SU-DHL-6 (cell line): ENCODE results near the gene ACADS.
A peak's percentile ranks its signal among the peaks of the same experiment; 100 is the strongest.

ENCODE experiments used
- H2AFZ ChIP-seq: fragments of 200-600 bp; sonication (generic); 2 replicates; pipeline ENCODE4 v1.6.1; 2014; ENCODE audit warnings: low read depth, mild to moderate bottlenecking, moderate library complexity, mixed read lengths, antibody characterized with exemption, low read length; ENCODE audit not compliant: severe bottlenecking
- H3F3A ChIP-seq: fragments of 200-600 bp; shearing (Covaris generic); 2 replicates; pipeline ENCODE4 v1.6.0; 2016; ENCODE audit warnings: antibody characterized with exemption, mild to moderate bottlenecking; ENCODE audit not compliant: insufficient read depth
- H3K27ac ChIP-seq: fragments of 200-600 bp; sonication (generic); 2 replicates; pipeline ENCODE4 v1.5.1; 2016; ENCODE audit warnings: low read depth, mild to moderate bottlenecking, low read length, moderate library complexity, mixed read lengths
- H3K27me3 ChIP-seq: fragments of 200-600 bp; sonication (generic), shearing (Covaris generic); 2 replicates; pipeline ENCODE4 v1.6.0; 2014; ENCODE audit warnings: mild to moderate bottlenecking, low read length
- H3K36me3 ChIP-seq: fragments of 200-600 bp; sonication (generic); 2 replicates; pipeline ENCODE4 v1.6.1; 2014; ENCODE audit warnings: mild to moderate bottlenecking, low read length, mixed read lengths
- H3K4me2 ChIP-seq: fragments of 300-600, 200-600 bp; shearing (Covaris generic), sonication (generic); 2 replicates; pipeline ENCODE4 v1.6.0; 2014; ENCODE audit warnings: low read length, low read depth, mild to moderate bottlenecking; ENCODE audit not compliant: poor library complexity, severe bottlenecking
- H3K4me3 ChIP-seq: fragments of 200-600 bp; sonication (generic); 2 replicates; pipeline ENCODE4 v1.5.1; 2014; ENCODE audit warnings: antibody characterized with exemption, low read length, mild to moderate bottlenecking, mixed read lengths; ENCODE audit not compliant: insufficient read depth, poor library complexity, severe bottlenecking
- H3K79me2 ChIP-seq: fragments of 200-600 bp; sonication (generic); 2 replicates; pipeline ENCODE4 v1.6.1; 2014; ENCODE audit warnings: mild to moderate bottlenecking, low read length, moderate library complexity; ENCODE audit not compliant: insufficient read depth
- H3K9ac ChIP-seq: fragments of 200-600 bp; sonication (generic); 2 replicates; pipeline ENCODE4 v1.7.0; 2014; ENCODE audit warnings: mild to moderate bottlenecking, low read length
- H3K9me2 ChIP-seq: fragments of 200-600 bp; sonication (generic); replicated peaks from 2 replicates; pipeline ENCODE4 v1.6.1; 2014; ENCODE audit warnings: low read length; ENCODE audit not compliant: insufficient read depth
- H3K9me3 ChIP-seq: fragments of 200-600 bp; sonication (generic); 2 replicates; pipeline ENCODE4 v1.6.1; 2014; ENCODE audit warnings: low read length, mixed read lengths; ENCODE audit not compliant: insufficient read depth
- H4K20me1 ChIP-seq: fragments of 200-600 bp; sonication (generic); 2 replicates; pipeline ENCODE4 v1.6.1; 2014; ENCODE audit warnings: low read depth, mild to moderate bottlenecking, antibody characterized with exemption, low read length, moderate library complexity, mixed read lengths
- CTCF ChIP-seq: fragments of 200-600 bp; sonication (generic); IDR thresholded peaks from one replicate; pipeline ENCODE4 v1.5.1; 2017; ENCODE audit warnings: antibody characterized with exemption, mild to moderate bottlenecking, low read length, moderate library complexity; ENCODE audit not compliant: insufficient read depth, poor library complexity, severe bottlenecking
- EZH2phosphoT487 ChIP-seq: fragments of 200-600 bp; sonication (generic), shearing (Covaris generic); conservative IDR thresholded peaks from 2 replicates; pipeline ENCODE4 v1.6.1; 2018; ENCODE audit warnings: mild to moderate bottlenecking, antibody characterized with exemption, low read length, moderate library complexity, mixed read lengths

The ACADS gene

GRCh38 chr12:120688527-120689071 is 37.0 kb upstream of the ACADS start:
- TF ChIP-seq EZH2phosphoT487 (no peak), CTCF (no peak)
- Histone ChIP-seq H3K9ac (peak overlapping the region; percentile 81), H2AFZ (no peak overlapping the region), H4K20me1 (no peaks in the 10 kb centered on the region), H3K36me3 (no peaks in the 10 kb centered on the region), H3K79me2 (peaks cover 64% of the 10 kb centered on the region), H3K27ac (no peak overlapping the region), H3K27me3 (no peaks in the 10 kb centered on the region), H3K4me2 (peak overlapping the region; percentile 80), H3F3A (peaks cover 18% of the 10 kb centered on the region), H3K4me3 (peak overlapping the region; percentile 85), H3K9me2 (no peaks in the 10 kb centered on the region), H3K9me3 (no peaks in the 10 kb centered on the region)

GRCh38 chr12:120689397-120690082 is 36.1 kb upstream of the ACADS start:
- Histone ChIP-seq H3K27me3 (no peaks in the 10 kb centered on the region), H3K79me2 (peaks cover 64% of the 10 kb centered on the region), H3K36me3 (peaks cover 3% of the 10 kb centered on the region; the same call in 1 of the 2 replicates), H3K9me3 (no peaks in the 10 kb centered on the region), H3F3A (peaks cover 14% of the 10 kb centered on the region), H4K20me1 (no peaks in the 10 kb centered on the region), H3K4me3 (no peak overlapping the region), H2AFZ (no peak overlapping the region), H3K9me2 (no peaks in the 10 kb centered on the region), H3K27ac (no peak overlapping the region), H3K9ac (peak overlapping the region; percentile 81; the same call in 1 of the 2 replicates), H3K4me2 (peak overlapping the region; percentile 80)
- TF ChIP-seq EZH2phosphoT487 = no peak
- no peak for TF ChIP-seq CTCF

GRCh38 chr12:120690083-120690450 is 35.6 kb upstream of the ACADS start:
- H3K9ac ChIP-seq = no peak overlapping the region
- no peak overlapping the region for H3K27ac ChIP-seq
- peaks cover 64% of the 10 kb centered on the region for H3K79me2 ChIP-seq
- H3K27me3 ChIP-seq = no peaks in the 10 kb centered on the region
- TF ChIP-seq CTCF = no peak
- no peak for TF ChIP-seq EZH2phosphoT487
- no peaks in the 10 kb centered on the region for H3K9me2 ChIP-seq
- peak overlapping the region; percentile 80 for H3K4me2 ChIP-seq
- H3K36me3 ChIP-seq = peaks cover 7% of the 10 kb centered on the region; the same call in 1 of the 2 replicates
- no peaks in the 10 kb centered on the region for H3K9me3 ChIP-seq
- H3K4me3 ChIP-seq = no peak overlapping the region
- H4K20me1 ChIP-seq = no peaks in the 10 kb centered on the region
- H2AFZ ChIP-seq = no peak overlapping the region
- H3F3A ChIP-seq = peaks cover 10% of the 10 kb centered on the region
